ENCODE data around the gene CNTNAP2.

GRCh38 chr7:146314962-146315361, 198.4 kb downstream of the CNTNAP2 start:
- no peak for TF ChIP-seq POLR2A (IDR thresholded peaks at IDR 0.05)
- TF ChIP-seq, protein P1, sequence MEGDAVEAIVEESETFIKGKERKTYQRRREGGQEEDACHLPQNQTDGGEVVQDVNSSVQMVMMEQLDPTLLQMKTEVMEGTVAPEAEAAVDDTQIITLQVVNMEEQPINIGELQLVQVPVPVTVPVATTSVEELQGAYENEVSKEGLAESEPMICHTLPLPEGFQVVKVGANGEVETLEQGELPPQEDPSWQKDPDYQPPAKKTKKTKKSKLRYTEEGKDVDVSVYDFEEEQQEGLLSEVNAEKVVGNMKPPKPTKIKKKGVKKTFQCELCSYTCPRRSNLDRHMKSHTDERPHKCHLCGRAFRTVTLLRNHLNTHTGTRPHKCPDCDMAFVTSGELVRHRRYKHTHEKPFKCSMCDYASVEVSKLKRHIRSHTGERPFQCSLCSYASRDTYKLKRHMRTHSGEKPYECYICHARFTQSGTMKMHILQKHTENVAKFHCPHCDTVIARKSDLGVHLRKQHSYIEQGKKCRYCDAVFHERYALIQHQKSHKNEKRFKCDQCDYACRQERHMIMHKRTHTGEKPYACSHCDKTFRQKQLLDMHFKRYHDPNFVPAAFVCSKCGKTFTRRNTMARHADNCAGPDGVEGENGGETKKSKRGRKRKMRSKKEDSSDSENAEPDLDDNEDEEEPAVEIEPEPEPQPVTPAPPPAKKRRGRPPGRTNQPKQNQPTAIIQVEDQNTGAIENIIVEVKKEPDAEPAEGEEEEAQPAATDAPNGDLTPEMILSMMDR (IDR thresholded peaks at IDR 0.05): no peak

Measured in testis (tissue), 2 donors.